Neural progenitor cell (in vitro differentiated cells): ENCODE measurements around the gene FAM135A. TPM values are rescaled to one million over a fixed set of nuclear protein-coding genes. Genes with fewer than 3 reads are reported as not detected.
"Not testable (repeated sequence)": the region's sequence is repeated elsewhere in the genome, so short reads cannot be mapped to it uniquely, and the experiment has no call there.

Experiments
- DNase-seq: peaks from one replicate; pipeline ENCODE4 v3.0.0-alpha.2; 2016; ENCODE audit warnings: low spot score
- H2AFZ ChIP-seq: fragments of 200-600 bp; sonication (generic); replicated peaks from 2 replicates; pipeline ENCODE4 v1.6.1; 2016; ENCODE audit warnings: antibody characterized with exemption
- H3F3A ChIP-seq: fragments of 200-600 bp; sonication (generic); 2 replicates; pipeline ENCODE4 v1.6.1; 2016; ENCODE audit warnings: antibody characterized with exemption, low read depth
- H3K27ac ChIP-seq: fragments of 200-600 bp; sonication (generic); 2 replicates; pipeline ENCODE4 v1.5.1; 2016; ENCODE audit warnings: mild to moderate bottlenecking
- H3K27me3 ChIP-seq: fragments of 200-600 bp; sonication (generic); 2 replicates; pipeline ENCODE4 v1.6.1; 2016; ENCODE audit warnings: mild to moderate bottlenecking, moderate library complexity
- H3K36me3 ChIP-seq: fragments of 200-600 bp; sonication (generic); 2 replicates; pipeline ENCODE4 v1.5.1; 2016
- H3K4me1 ChIP-seq: fragments of 200-600 bp; sonication (generic); 2 replicates; pipeline ENCODE4 v1.6.1; 2016; ENCODE audit warnings: mixed run types
- H3K4me2 ChIP-seq: fragments of 200-600 bp; sonication (generic); 2 replicates; pipeline ENCODE4 v1.6.1; 2016
- H3K4me3 ChIP-seq: fragments of 200-600 bp; sonication (generic); 2 replicates; pipeline ENCODE4 v1.5.1; 2016
- H3K79me2 ChIP-seq: fragments of 200-600 bp; sonication (generic); 2 replicates; pipeline ENCODE4 v1.6.1; 2016; ENCODE audit warnings: low read depth
- H3K9ac ChIP-seq: fragments of 200-600 bp; sonication (generic); 2 replicates; pipeline ENCODE4 v1.6.1; 2016
- H3K9me3 ChIP-seq: fragments of 200-600 bp; sonication (generic); 2 replicates; pipeline ENCODE4 v1.5.1; 2016; ENCODE audit warnings: low read depth
- H4K20me1 ChIP-seq: fragments of 200-600 bp; sonication (generic); 2 replicates; pipeline ENCODE4 v1.6.1; 2016; ENCODE audit warnings: low read depth
- H3K27ac Mint-ChIP-seq: 3 replicates; pipeline ENCODE4 v1.8.0; 2021; ENCODE audit warnings: mixed read lengths
- H3K27me3 Mint-ChIP-seq: 2 replicates; pipeline ENCODE4 v1.8.0; 2022; ENCODE audit warnings: low read depth, mild to moderate bottlenecking, inconsistent platforms, moderate library complexity, mixed read lengths; ENCODE audit not compliant: insufficient read depth
- H3K36me3 Mint-ChIP-seq: 3 replicates; pipeline ENCODE4 v1.8.0; 2021; ENCODE audit warnings: mixed read lengths
- H3K4me1 Mint-ChIP-seq: 3 replicates; pipeline ENCODE4 v1.8.0; 2021; ENCODE audit warnings: mixed read lengths
- H3K4me3 Mint-ChIP-seq: 3 replicates; pipeline ENCODE4 v1.8.0; 2021; ENCODE audit warnings: mild to moderate bottlenecking, moderate library complexity, mixed read lengths
- H3K9me3 Mint-ChIP-seq: 3 replicates; pipeline ENCODE4 v1.8.0; 2020; ENCODE audit warnings: mixed read lengths
- EZH2 ChIP-seq: fragments of 200-600 bp; sonication (generic); IDR thresholded peaks from 2 replicates; pipeline ENCODE4 v1.6.1; 2017; ENCODE audit warnings: antibody characterized with exemption, mild to moderate bottlenecking, moderate library complexity
- EZH2phosphoT487 ChIP-seq: fragments of 200-600 bp; sonication (generic); IDR thresholded peaks from 2 replicates; pipeline ENCODE4 v1.6.1; 2017; ENCODE audit warnings: antibody characterized with exemption
- total RNA-seq: library from RNA; depleted of rRNA; stranded (reverse); fragments of >200 nt; gene quantifications from 2 replicates; pipeline ENCODE4 v1.2.3, GENCODE V29; 2015; ENCODE audit warnings: low replicate concordance
- TF ChIP-seq, protein P1 (sequence below): fragments of 200-600 bp; sonication (generic); IDR thresholded peaks from 2 replicates; pipeline ENCODE4 v1.5.1; 2017; ENCODE audit warnings: antibody characterized with exemption, mild to moderate bottlenecking

FAM135A gene
- total RNA-seq, 1 donor from 2014 or later = 85.3 TPM

DNA sequence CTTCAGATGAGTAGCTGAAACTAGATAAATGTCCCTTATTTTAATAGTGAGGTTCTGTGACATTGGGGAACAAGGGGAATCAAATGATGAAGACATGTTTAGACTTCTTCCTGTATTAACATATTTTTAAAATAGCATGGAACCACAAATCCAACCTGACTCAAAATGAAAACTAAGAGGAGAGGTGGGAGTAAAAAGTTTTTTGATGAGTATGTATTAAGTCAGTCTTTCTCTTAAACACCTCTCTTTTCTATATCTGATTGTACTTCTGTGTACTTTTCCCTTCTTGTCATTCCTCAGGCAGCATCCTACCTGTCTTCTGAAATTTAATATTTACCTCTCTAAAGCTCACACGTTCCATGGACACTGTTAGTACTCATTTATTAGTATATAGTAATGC, 144.7 kb downstream of the FAM135A start:
- H4K20me1 ChIP-seq = no peaks in the 10 kb centered on the region
- no peak overlapping the region for H3K27ac ChIP-seq
- peaks cover 7% of the 10 kb centered on the region for H3F3A ChIP-seq
- H3K4me1 ChIP-seq = no peaks in the 10 kb centered on the region
- Mint-ChIP-seq H3K9me3 (no peaks in the 10 kb centered on the region), H3K4me3 (no peak overlapping the region), H3K27ac (no peak overlapping the region), H3K4me1 (no peaks in the 10 kb centered on the region), H3K36me3 (peaks cover 3% of the 10 kb centered on the region), H3K27me3 (no peaks in the 10 kb centered on the region)
- H3K79me2 ChIP-seq = no peaks in the 10 kb centered on the region
- DNase-seq = no peak
- no peak overlapping the region for H2AFZ ChIP-seq
- H3K4me3 ChIP-seq = no peak overlapping the region
- no peak overlapping the region for H3K4me2 ChIP-seq
- TF ChIP-seq, protein P1, sequence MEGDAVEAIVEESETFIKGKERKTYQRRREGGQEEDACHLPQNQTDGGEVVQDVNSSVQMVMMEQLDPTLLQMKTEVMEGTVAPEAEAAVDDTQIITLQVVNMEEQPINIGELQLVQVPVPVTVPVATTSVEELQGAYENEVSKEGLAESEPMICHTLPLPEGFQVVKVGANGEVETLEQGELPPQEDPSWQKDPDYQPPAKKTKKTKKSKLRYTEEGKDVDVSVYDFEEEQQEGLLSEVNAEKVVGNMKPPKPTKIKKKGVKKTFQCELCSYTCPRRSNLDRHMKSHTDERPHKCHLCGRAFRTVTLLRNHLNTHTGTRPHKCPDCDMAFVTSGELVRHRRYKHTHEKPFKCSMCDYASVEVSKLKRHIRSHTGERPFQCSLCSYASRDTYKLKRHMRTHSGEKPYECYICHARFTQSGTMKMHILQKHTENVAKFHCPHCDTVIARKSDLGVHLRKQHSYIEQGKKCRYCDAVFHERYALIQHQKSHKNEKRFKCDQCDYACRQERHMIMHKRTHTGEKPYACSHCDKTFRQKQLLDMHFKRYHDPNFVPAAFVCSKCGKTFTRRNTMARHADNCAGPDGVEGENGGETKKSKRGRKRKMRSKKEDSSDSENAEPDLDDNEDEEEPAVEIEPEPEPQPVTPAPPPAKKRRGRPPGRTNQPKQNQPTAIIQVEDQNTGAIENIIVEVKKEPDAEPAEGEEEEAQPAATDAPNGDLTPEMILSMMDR = no peak
- TF ChIP-seq EZH2 (no peak), EZH2phosphoT487 (no peak)
- H3K9me3 ChIP-seq = no peaks in the 10 kb centered on the region
- no peak overlapping the region for H3K9ac ChIP-seq
- H3K36me3 ChIP-seq = no peaks in the 10 kb centered on the region
- H3K27me3 ChIP-seq = no peaks in the 10 kb centered on the region

DNA sequence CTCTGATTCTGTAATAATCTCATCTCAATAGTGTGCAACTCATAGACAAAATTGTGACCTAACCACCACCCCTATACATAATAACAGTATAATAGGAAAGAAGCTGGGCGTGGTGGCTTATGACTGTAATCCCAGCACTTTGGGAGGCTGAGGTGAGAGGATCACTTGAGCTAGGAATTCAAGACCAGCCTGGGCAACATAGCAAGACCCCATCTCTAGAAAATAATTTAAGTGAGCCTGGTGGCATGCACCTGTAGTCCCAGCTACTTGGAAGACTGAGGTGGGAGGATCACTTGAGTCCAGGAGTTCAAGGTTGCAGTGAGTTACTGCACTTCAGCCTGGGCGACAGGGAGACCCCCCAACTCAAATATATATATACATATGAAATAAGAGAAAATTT, 149.1 kb downstream of the FAM135A start:
- H3K4me1 Mint-ChIP-seq, H3K4me2 ChIP-seq, H3K27ac ChIP-seq, H3K79me2 ChIP-seq, DNase-seq, H3K27me3 Mint-ChIP-seq, H4K20me1 ChIP-seq, H3K9me3 ChIP-seq, H3K4me1 ChIP-seq, H3K36me3 ChIP-seq, H3K4me3 ChIP-seq, H3K36me3 Mint-ChIP-seq, H3K27me3 ChIP-seq, H3K9ac ChIP-seq, H3K27ac Mint-ChIP-seq, H3K4me3 Mint-ChIP-seq, H2AFZ ChIP-seq, H3K9me3 Mint-ChIP-seq: not testable (repeated sequence)
- H3F3A ChIP-seq = peaks cover 11% of the 10 kb centered on the region

DNA sequence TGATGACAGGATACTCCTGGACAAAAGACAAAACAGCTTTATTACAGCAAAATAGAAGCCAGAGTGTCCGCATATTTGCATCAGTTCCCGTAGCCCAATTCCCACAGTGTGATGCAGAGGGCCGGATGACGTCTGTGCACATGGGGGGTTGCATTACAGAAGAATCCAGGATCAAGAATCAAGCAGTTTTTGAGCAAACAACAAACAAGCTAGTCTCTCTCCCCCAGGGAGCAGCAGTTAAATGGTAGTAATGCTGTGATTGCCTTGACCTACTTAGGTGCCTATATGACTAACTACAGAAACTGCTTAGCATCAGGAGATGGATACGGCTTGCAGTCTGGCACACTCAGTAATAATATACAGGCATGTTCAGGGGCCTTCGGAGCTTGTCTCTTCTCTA, 150.2 kb downstream of the FAM135A start:
- H3K36me3 ChIP-seq = peaks cover 7% of the 10 kb centered on the region
- Mint-ChIP-seq H3K27ac (no peak overlapping the region), H3K9me3 (peaks cover 5% of the 10 kb centered on the region), H3K27me3 (peaks cover 2% of the 10 kb centered on the region), H3K4me3 (no peak overlapping the region), H3K36me3 (peaks cover 9% of the 10 kb centered on the region), H3K4me1 (peaks cover 8% of the 10 kb centered on the region)
- H3K9ac ChIP-seq = no peak overlapping the region
- H4K20me1 ChIP-seq = no peaks in the 10 kb centered on the region
- peaks cover 17% of the 10 kb centered on the region for H3K79me2 ChIP-seq
- no peak overlapping the region for H2AFZ ChIP-seq
- H3K4me1 ChIP-seq = peaks cover 5% of the 10 kb centered on the region
- no peaks in the 10 kb centered on the region for H3K27me3 ChIP-seq
- H3F3A ChIP-seq = peaks cover 11% of the 10 kb centered on the region
- peaks cover 7% of the 10 kb centered on the region for H3K9me3 ChIP-seq
- TF ChIP-seq EZH2 (no peak), EZH2phosphoT487 (no peak)
- TF ChIP-seq, protein P1 = no peak
- no peak overlapping the region for H3K4me3 ChIP-seq
- H3K27ac ChIP-seq = no peak overlapping the region
- no peak for DNase-seq
- H3K4me2 ChIP-seq = no peak overlapping the region

DNA sequence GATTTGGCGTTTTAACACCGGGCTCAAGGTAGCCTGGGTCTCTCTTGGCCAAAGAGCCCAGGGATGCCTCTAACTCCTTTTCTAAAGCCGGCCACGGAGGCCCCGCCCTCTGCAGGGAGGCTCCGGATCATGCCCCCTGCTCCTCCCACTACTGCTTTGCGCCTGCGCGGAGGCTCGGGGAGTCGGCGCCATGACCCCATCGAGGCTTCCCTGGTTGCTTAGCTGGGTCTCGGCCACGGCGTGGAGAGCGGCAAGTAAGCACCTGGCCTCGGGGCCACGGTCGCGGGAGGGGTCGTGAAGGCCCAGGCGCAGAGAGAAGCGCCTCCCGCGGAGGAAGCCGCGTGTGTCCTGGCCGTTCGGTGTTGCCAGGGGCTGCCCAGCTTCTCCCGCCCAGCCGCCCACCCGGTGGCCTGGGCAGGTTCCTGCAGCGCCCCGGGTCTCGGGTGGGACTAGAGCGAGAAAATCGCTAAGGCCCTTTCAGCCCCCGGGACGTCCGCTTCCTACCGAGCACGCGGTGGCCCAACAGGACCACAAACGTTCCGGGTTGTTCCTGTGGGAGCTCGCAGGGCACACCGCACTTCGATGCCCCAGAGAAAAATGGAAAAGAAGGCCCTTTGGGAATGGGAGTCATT, 153.6 kb downstream of the FAM135A start, which contains the start of gene SDHAF4:
TSS of gene SDHAF4 (plus strand) at position 180 of the 632 bp plus-strand sequence. CDS start at position 191, 11 bp downstream.
- H3K4me1 Mint-ChIP-seq = peaks cover 8% of the 10 kb centered on the region
- peaks cover 24% of the 10 kb centered on the region for H3K36me3 Mint-ChIP-seq
- Histone ChIP-seq H3K4me1 (peaks cover 5% of the 10 kb centered on the region), H2AFZ (peak within 1 kb of the TSS; percentile 95), H3K27ac (no peak within 1 kb of the TSS), H3K4me3 (peak within 1 kb of the TSS; percentile 70), H3K27me3 (no peaks in the 10 kb centered on the region), H3F3A (peaks cover 7% of the 10 kb centered on the region), H3K9me3 (peaks cover 8% of the 10 kb centered on the region), H3K79me2 (peaks cover 42% of the 10 kb centered on the region), H3K4me2 (peak within 1 kb of the TSS; percentile 74), H3K9ac (peak within 1 kb of the TSS; percentile 71), H4K20me1 (no peaks in the 10 kb centered on the region), H3K36me3 (peaks cover 13% of the 10 kb centered on the region)
- peak within 1 kb of the TSS; percentile 90 for H3K27ac Mint-ChIP-seq
- peak within 1 kb of the TSS; percentile 92 for H3K4me3 Mint-ChIP-seq
- DNase-seq = peak; percentile 96
- TF ChIP-seq EZH2 (no peak), EZH2phosphoT487 (no peak)
- TF ChIP-seq, protein P1 = no peak
- H3K27me3 Mint-ChIP-seq = peaks cover 2% of the 10 kb centered on the region
- H3K9me3 Mint-ChIP-seq = peaks cover 13% of the 10 kb centered on the region
